PC-3 (cell line): ENCODE measurements around the gene ROMO1. TPM values are rescaled to one million over a fixed set of nuclear protein-coding genes. Genes with fewer than 3 reads are reported as not detected.

Experiments
- ATAC-seq: fragments of 200-7000 bp; cut with Tn5 transposase; 2 replicates; pipeline ENCODE4 v1.9.1; 2020; ENCODE audit warnings: mild to moderate bottlenecking, moderate library complexity
- BruUV-seq: library from RNA; stranded (reverse); fragments of 400-500 nt; replicated peaks from 2 replicates; lab custom pipeline; 2021; lab: Mats Ljungman, UMichigan
- CTCF ChIA-PET: fragments of 300-600 bp; sonication (Branson Sonifier 250); formaldehyde crosslinking; loops from one replicate; lab custom pipeline; 2022; ENCODE audit warnings: antibody characterized with exemption; lab: Charles Lee
- POLR2A ChIA-PET: fragments of 300-600 bp; sonication (Branson Sonifier 250); formaldehyde crosslinking; loops from one replicate; lab custom pipeline; 2022; ENCODE audit warnings: antibody characterized with exemption; ENCODE audit not compliant: unreplicated experiment; lab: Charles Lee
- DNase-seq: peaks from one replicate; pipeline ENCODE4 v3.0.0-alpha.2; 2015
- H2AFZ ChIP-seq: fragments of 300-600 bp; sonication (generic); 2 replicates; pipeline ENCODE4 v1.6.0; 2016; ENCODE audit warnings: antibody characterized with exemption, low read length
- H3F3A ChIP-seq: fragments of 300-600 bp; sonication (generic); one replicate; pipeline ENCODE4 v1.6.0; 2017; ENCODE audit warnings: antibody characterized with exemption, low read length, control low read depth, mild to moderate bottlenecking; ENCODE audit not compliant: unreplicated experiment
- H3K27ac ChIP-seq: fragments of 300-600 bp; sonication (generic); 2 replicates; pipeline ENCODE4 v1.5.1; 2016; ENCODE audit warnings: mild to moderate bottlenecking, low read length
- H3K27me3 ChIP-seq: fragments of 300-600 bp; sonication (generic); 2 replicates; pipeline ENCODE4 v1.6.1; 2016; ENCODE audit warnings: low read length, mixed read lengths
- H3K36me3 ChIP-seq: fragments of 300-600 bp; sonication (generic); 2 replicates; pipeline ENCODE4 v1.6.1; 2016; ENCODE audit warnings: low read depth, mixed run types, low read length, mixed read lengths
- H3K4me1 ChIP-seq: fragments of 300-600 bp; sonication (generic); 2 replicates; pipeline ENCODE4 v1.5.1; 2016; ENCODE audit warnings: low read length; ENCODE audit not compliant: insufficient read depth
- H3K4me2 ChIP-seq: fragments of 300-600 bp; sonication (generic); 2 replicates; pipeline ENCODE4 v1.6.0; 2016; ENCODE audit warnings: low read length
- H3K4me3 ChIP-seq: fragments of 300-600 bp; sonication (generic); 2 replicates; pipeline ENCODE4 v1.5.1; 2016; ENCODE audit warnings: mild to moderate bottlenecking, low read length, mixed read lengths
- H3K79me2 ChIP-seq: fragments of 300-600 bp; sonication (generic); 2 replicates; pipeline ENCODE4 v1.6.1; 2017; ENCODE audit warnings: low read length, mixed read lengths
- H3K9ac ChIP-seq: fragments of 300-600 bp; sonication (generic); 2 replicates; pipeline ENCODE4 v1.6.0; 2016; ENCODE audit warnings: mild to moderate bottlenecking, low read length
- H3K9me2 ChIP-seq: fragments of 300-600 bp; sonication (generic); replicated peaks from 2 replicates; pipeline ENCODE4 v1.6.1; 2016; ENCODE audit warnings: mixed run types, low read length, mixed read lengths
- H3K9me3 ChIP-seq: fragments of 300-600 bp; sonication (generic); 2 replicates; pipeline ENCODE4 v1.6.1; 2016; ENCODE audit warnings: low read length, mixed read lengths
- H4K20me1 ChIP-seq: fragments of 300-600 bp; sonication (generic); 2 replicates; pipeline ENCODE4 v1.6.1; 2016; ENCODE audit warnings: low read length, mixed read lengths
- EZH2 ChIP-seq: fragments of 300-600 bp; sonication (generic); IDR thresholded peaks from one replicate; pipeline ENCODE4 v1.6.1; 2017; ENCODE audit warnings: antibody characterized with exemption, mild to moderate bottlenecking, low read length; ENCODE audit not compliant: unreplicated experiment
- EZH2phosphoT487 ChIP-seq: fragments of 300-600 bp; sonication (generic); IDR thresholded peaks from 2 replicates; pipeline ENCODE4 v1.6.1; 2018; ENCODE audit warnings: mild to moderate bottlenecking, antibody characterized with exemption, low read length, borderline replicate concordance
- intact Hi-C: fragments of 100-400 bp; cut with micrococcal nuclease; formaldehyde crosslinking; loops from 2 replicates; pipeline ENCODE4 v1.9.0; 2023
- total RNA-seq: library from RNA; depleted of rRNA; stranded (reverse); fragments of >200 nt; gene quantifications from 2 replicates; pipeline ENCODE4 v1.2.3, GENCODE V29; 2014
- TF ChIP-seq, protein P1 (sequence below): fragments of 300-600 bp; sonication (generic); conservative IDR thresholded peaks from 2 replicates; pipeline ENCODE4 v1.5.1; 2017; ENCODE audit warnings: antibody characterized with exemption, low read depth, mild to moderate bottlenecking, low read length

Gene ROMO1
- total RNA-seq, 1 experiment from 2014 or later: 530 TPM

- H3K27ac ChIP-seq: no peak overlapping the region
- H2AFZ ChIP-seq: no peak overlapping the region
- no peaks in the 10 kb centered on the region for H3F3A ChIP-seq
- H4K20me1 ChIP-seq: peaks cover 84% of the 10 kb centered on the region
- ATAC-seq: no peak
- TF ChIP-seq, protein P1, sequence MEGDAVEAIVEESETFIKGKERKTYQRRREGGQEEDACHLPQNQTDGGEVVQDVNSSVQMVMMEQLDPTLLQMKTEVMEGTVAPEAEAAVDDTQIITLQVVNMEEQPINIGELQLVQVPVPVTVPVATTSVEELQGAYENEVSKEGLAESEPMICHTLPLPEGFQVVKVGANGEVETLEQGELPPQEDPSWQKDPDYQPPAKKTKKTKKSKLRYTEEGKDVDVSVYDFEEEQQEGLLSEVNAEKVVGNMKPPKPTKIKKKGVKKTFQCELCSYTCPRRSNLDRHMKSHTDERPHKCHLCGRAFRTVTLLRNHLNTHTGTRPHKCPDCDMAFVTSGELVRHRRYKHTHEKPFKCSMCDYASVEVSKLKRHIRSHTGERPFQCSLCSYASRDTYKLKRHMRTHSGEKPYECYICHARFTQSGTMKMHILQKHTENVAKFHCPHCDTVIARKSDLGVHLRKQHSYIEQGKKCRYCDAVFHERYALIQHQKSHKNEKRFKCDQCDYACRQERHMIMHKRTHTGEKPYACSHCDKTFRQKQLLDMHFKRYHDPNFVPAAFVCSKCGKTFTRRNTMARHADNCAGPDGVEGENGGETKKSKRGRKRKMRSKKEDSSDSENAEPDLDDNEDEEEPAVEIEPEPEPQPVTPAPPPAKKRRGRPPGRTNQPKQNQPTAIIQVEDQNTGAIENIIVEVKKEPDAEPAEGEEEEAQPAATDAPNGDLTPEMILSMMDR: no peak
- TF ChIP-seq EZH2phosphoT487 (no peak), EZH2 (no peak)
- ChIA-PET CTCF (no interaction called here), POLR2A (interaction anchor here (1.0 kb wide), 1 partner anchor 10 kb away, joined by 3 read pairs; the partner anchor contains the start of gene RBM39)
- no TSS peak for BruUV-seq
- no peaks in the 10 kb centered on the region for H3K9me3 ChIP-seq
- H3K4me1 ChIP-seq: 0 out of 2 replicates have a peak, but pooled peaks cover 12% of the 10 kb centered on the region
- no peaks in the 10 kb centered on the region for H3K27me3 ChIP-seq
- no peak overlapping the region for H3K9ac ChIP-seq
- intact Hi-C loops: no loop called here
- no peak overlapping the region for H3K4me2 ChIP-seq
- no peaks in the 10 kb centered on the region for H3K9me2 ChIP-seq
- no peak overlapping the region for H3K4me3 ChIP-seq
- H3K79me2 ChIP-seq: peaks cover 94% of the 10 kb centered on the region
- peaks cover 87% of the 10 kb centered on the region for H3K36me3 ChIP-seq
- no peak for DNase-seq
These were observed 32.8 kb downstream of the ROMO1 start for GRCh38 chr20:35731862-35732643.

- no peaks in the 10 kb centered on the region for H3F3A ChIP-seq
- no peak overlapping the region for H2AFZ ChIP-seq
- ATAC-seq: no peak
- H3K4me1 ChIP-seq: 0 out of 2 replicates have a peak, but pooled peaks cover 12% of the 10 kb centered on the region
- H3K9me2 ChIP-seq: no peaks in the 10 kb centered on the region
- ChIA-PET POLR2A (no interaction called here), CTCF (no interaction called here)
- peaks cover 96% of the 10 kb centered on the region for H3K79me2 ChIP-seq
- no peak overlapping the region for H3K4me3 ChIP-seq
- no peak overlapping the region for H3K4me2 ChIP-seq
- DNase-seq: no peak
- TF ChIP-seq EZH2phosphoT487: no peak
- TF ChIP-seq, protein P1: no peak
- TF ChIP-seq EZH2: no peak
- H3K27me3 ChIP-seq: no peaks in the 10 kb centered on the region
- no TSS peak for BruUV-seq
- H3K9me3 ChIP-seq: no peaks in the 10 kb centered on the region
- H4K20me1 ChIP-seq: peaks cover 80% of the 10 kb centered on the region
- no peak overlapping the region for H3K9ac ChIP-seq
- intact Hi-C loops: no loop called here
- no peak overlapping the region for H3K27ac ChIP-seq
- peaks cover 84% of the 10 kb centered on the region for H3K36me3 ChIP-seq
These were observed 33.4 kb downstream of the ROMO1 start for GRCh38 chr20:35732644-35732982.

DNA sequence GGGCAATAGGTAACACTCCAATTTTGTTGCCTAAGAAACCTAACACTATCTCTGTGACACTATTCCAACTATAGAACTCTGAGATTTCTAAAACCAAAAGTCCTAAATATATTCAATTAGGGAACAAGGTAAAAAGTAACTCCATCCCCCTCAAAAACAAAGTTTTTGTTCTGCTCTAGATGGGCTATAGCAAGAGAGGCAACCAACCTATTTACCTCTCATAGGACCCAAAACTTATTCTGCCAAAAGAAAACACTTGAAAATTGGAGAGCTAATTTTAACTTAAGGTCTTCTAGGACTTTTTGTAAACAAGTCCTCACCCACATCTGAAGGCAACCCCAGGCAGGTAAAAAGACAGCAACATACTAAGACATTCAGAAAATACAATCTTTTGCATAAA is 35.2 kb downstream of the ROMO1 start:
- peaks cover 25% of the 10 kb centered on the region for H3K4me1 ChIP-seq

More for the DNA sequence above, 35.2 kb downstream of the ROMO1 start:
- no peak overlapping the region for H3K9ac ChIP-seq
- ChIA-PET CTCF (no interaction called here), POLR2A (interaction anchor here (0.6 kb wide), 1 partner anchor 23 kb away, joined by 3 read pairs; no protein-coding TSS in a partner anchor)
- no peaks in the 10 kb centered on the region for H3K9me2 ChIP-seq
- H3K4me2 ChIP-seq: no peak overlapping the region
- H3K4me3 ChIP-seq: no peak overlapping the region
- H3K27ac ChIP-seq: no peak overlapping the region
- peaks cover 100% of the 10 kb centered on the region for H3K79me2 ChIP-seq
- no peaks in the 10 kb centered on the region for H3K27me3 ChIP-seq
- H2AFZ ChIP-seq: no peak overlapping the region
- BruUV-seq: no TSS peak
- H3K36me3 ChIP-seq: peaks cover 87% of the 10 kb centered on the region
- intact Hi-C loops: no loop called here
- peaks cover 88% of the 10 kb centered on the region for H4K20me1 ChIP-seq
- no peaks in the 10 kb centered on the region for H3F3A ChIP-seq
- DNase-seq (no peak), ATAC-seq (no peak)
- H3K9me3 ChIP-seq: no peaks in the 10 kb centered on the region
- TF ChIP-seq EZH2phosphoT487 (no peak), EZH2 (no peak)
- TF ChIP-seq, protein P1: no peak
